Endothelial cell of hepatic sinusoid (primary cell): ENCODE measurements around the gene CRLF3.
"Not testable (repeated sequence)": the region's sequence is repeated elsewhere in the genome, so short reads cannot be mapped to it uniquely, and the experiment has no call there.

Source experiments
- in situ Hi-C: cut with HindIII; loops from 2 replicates; pipeline ENCODE4 v1.10.0; 2017; ENCODE audit warnings: low sequenced_read_pairs

CRLF3 gene

DNA sequence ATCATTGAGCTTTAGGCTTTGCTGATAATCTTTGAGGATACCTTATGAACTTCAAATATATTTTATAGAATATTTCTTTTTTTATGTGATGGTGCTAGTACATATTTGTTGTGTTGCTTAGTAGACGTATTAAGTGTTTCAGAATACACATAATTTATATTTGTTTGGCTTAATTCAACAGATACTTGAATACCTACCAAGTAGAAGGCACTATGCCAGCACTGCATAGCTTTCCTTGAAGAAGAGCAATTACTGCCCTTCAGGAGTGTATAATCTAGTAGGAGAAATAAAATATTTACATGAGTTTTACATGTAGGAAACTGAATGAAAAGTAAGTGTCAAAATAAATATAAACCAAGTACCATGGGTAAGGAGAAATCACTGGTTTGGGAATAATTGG is 81.8 kb downstream of the CRLF3 start:
- in situ Hi-C loops = not testable (repeated sequence)

DNA sequence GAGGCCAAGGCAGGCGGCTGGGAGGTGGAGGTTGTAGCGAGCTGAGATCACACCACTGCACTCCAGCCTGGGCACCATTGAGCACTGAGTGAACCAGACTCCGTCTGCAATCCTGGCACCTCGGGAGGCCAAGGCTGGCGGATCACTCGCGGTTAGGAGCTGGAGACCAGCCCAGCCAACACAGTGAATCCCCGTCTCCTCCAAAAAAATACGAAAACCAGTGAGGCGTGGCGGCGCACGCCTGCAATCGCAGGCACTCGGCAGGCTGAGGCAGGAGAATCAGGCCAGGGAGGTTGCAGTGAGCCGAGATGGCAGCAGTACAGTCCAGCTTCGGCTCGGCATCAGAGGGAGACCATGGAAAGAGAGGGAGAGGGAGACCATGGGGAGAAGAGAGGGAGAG is 88.1 kb downstream of the CRLF3 start:
- in situ Hi-C loops = not testable (repeated sequence)

DNA sequence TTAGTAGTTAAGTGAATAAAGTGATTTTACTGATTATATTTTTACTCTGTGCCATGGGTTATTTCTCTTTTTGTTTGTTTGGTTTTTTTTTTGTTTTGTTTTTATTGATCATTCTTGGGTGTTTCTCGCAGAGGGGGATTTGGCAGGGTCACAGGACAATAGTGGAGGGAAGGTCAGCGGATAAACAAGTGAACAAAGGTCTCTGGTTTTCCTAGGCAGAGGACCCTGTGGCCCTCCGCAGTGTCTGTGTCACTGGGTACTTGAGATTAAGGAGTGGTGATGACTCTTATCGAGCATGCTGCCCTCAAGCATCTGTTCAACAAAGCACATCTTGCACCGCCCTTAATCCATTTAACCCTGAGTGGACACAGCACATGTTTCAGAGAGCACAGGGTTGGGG is 88.8 kb downstream of the CRLF3 start:
- in situ Hi-C loops = not testable (repeated sequence)

DNA sequence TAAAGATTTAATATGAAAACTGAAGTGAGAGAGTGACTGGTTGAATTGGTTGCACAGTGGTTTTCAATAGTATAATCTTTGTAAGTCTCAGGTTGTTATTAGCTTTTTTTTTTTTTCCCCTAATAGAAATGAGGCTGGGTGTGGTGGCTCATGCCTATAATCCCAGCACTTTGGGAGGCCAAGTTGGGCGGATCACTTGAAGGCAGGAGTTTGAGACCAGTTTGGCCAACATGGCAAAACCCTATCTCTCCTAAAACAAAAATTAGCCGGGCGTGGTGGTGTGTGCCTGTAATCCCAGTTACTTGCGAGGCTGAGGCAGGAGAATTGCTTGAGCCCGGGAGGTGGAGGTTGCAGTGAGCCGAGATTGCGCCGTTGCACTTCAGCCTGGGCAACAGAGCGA is 89.3 kb downstream of the CRLF3 start:
- in situ Hi-C loops = not testable (repeated sequence)

DNA sequence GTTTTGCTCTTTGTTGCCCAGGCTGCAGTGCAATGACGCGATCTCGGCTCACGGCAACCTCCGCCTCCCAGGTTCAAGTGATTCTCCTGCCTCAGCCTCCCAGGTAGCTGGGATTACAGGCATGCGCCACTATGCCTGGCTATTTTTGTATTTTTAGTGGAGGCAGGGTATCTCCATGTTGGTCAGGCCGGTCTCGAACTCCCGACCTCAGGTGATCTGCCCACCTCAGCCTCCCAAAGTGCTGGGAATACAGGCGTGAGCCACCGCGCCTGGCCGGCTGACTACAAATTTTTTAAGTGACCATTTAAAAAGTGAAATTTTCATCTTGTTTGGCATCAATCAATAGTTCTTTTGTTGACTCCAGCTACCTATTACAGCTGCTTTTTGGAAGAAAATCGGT is 90.3 kb downstream of the CRLF3 start:
- in situ Hi-C loops = not testable (repeated sequence)
